Mesothelial cell of epicardium (in vitro differentiated cells): ENCODE data around the gene PNMA6F. TPM values are rescaled to one million over a fixed set of nuclear protein-coding genes. Genes with fewer than 3 reads are reported as not detected.

Experiments
- DNase-seq, 2 experiments: peaks; one replicate each; pipeline ENCODE4 v3.0.0; 2021; ENCODE audit warnings: low spot score in 2 of 2; ENCODE audit not compliant: unreplicated experiment in 2 of 2
- H3K27ac Mint-ChIP-seq: 2 replicates; pipeline ENCODE4 v1.8.0; 2021; ENCODE audit warnings: mixed read lengths
- H3K27me3 Mint-ChIP-seq: 2 replicates; pipeline ENCODE4 v1.8.0; 2021; ENCODE audit warnings: low read depth, mixed read lengths
- H3K36me3 Mint-ChIP-seq: 2 replicates; pipeline ENCODE4 v1.8.0; 2021; ENCODE audit warnings: mixed read lengths
- H3K4me1 Mint-ChIP-seq: 2 replicates; pipeline ENCODE4 v1.8.0; 2021; ENCODE audit warnings: mixed read lengths
- H3K4me3 Mint-ChIP-seq: 2 replicates; pipeline ENCODE4 v1.8.0; 2021; ENCODE audit warnings: mild to moderate bottlenecking, moderate library complexity, mixed read lengths
- H3K9me3 Mint-ChIP-seq: 2 replicates; pipeline ENCODE4 v1.8.0; 2021; ENCODE audit warnings: mixed read lengths
- CTCF ChIP-seq: fragments of 200-600 bp; sonication (generic); IDR thresholded peaks from one replicate; pipeline ENCODE4 v1.5.0; 2021; ENCODE audit warnings: antibody characterized with exemption; ENCODE audit not compliant: unreplicated experiment
- total RNA-seq: library from RNA; stranded (reverse); gene quantifications from 3 replicates; pipeline ENCODE4 v1.2.1, GENCODE V29; 2021

The PNMA6F gene
- total RNA-seq, 1 donor from 2014 or later = not detected

GRCh38 chrX:153365670-153366069 lies 44.1 kb upstream of the PNMA6F start:
- no peak for TF ChIP-seq CTCF
- peaks cover 41% of the 10 kb centered on the region for H3K9me3 Mint-ChIP-seq
- H3K27ac Mint-ChIP-seq = no peak overlapping the region
- H3K4me1 Mint-ChIP-seq = no peaks in the 10 kb centered on the region
- DNase-seq = no peak
- no peak overlapping the region for H3K4me3 Mint-ChIP-seq
- no peaks in the 10 kb centered on the region for H3K36me3 Mint-ChIP-seq
- peaks cover 20% of the 10 kb centered on the region for H3K27me3 Mint-ChIP-seq

- DNase-seq = no peak
- Mint-ChIP-seq H3K27me3 (peaks cover 20% of the 10 kb centered on the region), H3K4me1 (no peaks in the 10 kb centered on the region), H3K27ac (no peak overlapping the region), H3K9me3 (peaks cover 42% of the 10 kb centered on the region), H3K4me3 (no peak overlapping the region), H3K36me3 (peaks cover 3% of the 10 kb centered on the region)
- TF ChIP-seq CTCF = no peak
These were observed 40.3 kb upstream of the PNMA6F start for GRCh38 chrX:153361781-153362397.

GRCh38 chrX:153357877-153358276 lies 36.3 kb upstream of the PNMA6F start:
- Mint-ChIP-seq H3K4me3 (no peak overlapping the region), H3K4me1 (no peaks in the 10 kb centered on the region), H3K27ac (no peak overlapping the region), H3K36me3 (peaks cover 3% of the 10 kb centered on the region), H3K9me3 (peaks cover 31% of the 10 kb centered on the region), H3K27me3 (peaks cover 2% of the 10 kb centered on the region)
- no peak for TF ChIP-seq CTCF
- no peak for DNase-seq

GRCh38 chrX:153353416-153353815 lies 31.8 kb upstream of the PNMA6F start:
- no peak for DNase-seq
- Mint-ChIP-seq H3K36me3 (peaks cover 17% of the 10 kb centered on the region), H3K4me1 (no peaks in the 10 kb centered on the region), H3K27ac (no peak overlapping the region), H3K27me3 (no peaks in the 10 kb centered on the region), H3K9me3 (peaks cover 29% of the 10 kb centered on the region), H3K4me3 (no peak overlapping the region)
- TF ChIP-seq CTCF = no peak

- peaks cover 20% of the 10 kb centered on the region for H3K36me3 Mint-ChIP-seq
- H3K27ac Mint-ChIP-seq = no peak overlapping the region
- no peak for DNase-seq
- no peak for TF ChIP-seq CTCF
- H3K4me3 Mint-ChIP-seq = no peak overlapping the region
- no peaks in the 10 kb centered on the region for H3K4me1 Mint-ChIP-seq
- no peaks in the 10 kb centered on the region for H3K27me3 Mint-ChIP-seq
- peaks cover 29% of the 10 kb centered on the region for H3K9me3 Mint-ChIP-seq
These were observed 31.3 kb upstream of the PNMA6F start for GRCh38 chrX:153352858-153353257.

- Mint-ChIP-seq H3K36me3 (peaks cover 20% of the 10 kb centered on the region), H3K27ac (no peak overlapping the region), H3K27me3 (no peaks in the 10 kb centered on the region), H3K4me1 (no peaks in the 10 kb centered on the region), H3K9me3 (peaks cover 22% of the 10 kb centered on the region), H3K4me3 (no peak overlapping the region)
- DNase-seq = no peak
- TF ChIP-seq CTCF = no peak
These were observed 30.4 kb upstream of the PNMA6F start for GRCh38 chrX:153351981-153352380.
